ENCODE results near the gene DEXI. TPM values are rescaled to one million over a fixed set of nuclear protein-coding genes. Genes with fewer than 3 reads are reported as not detected.

The DEXI gene
- 40.2 and 41.2 TPM in 2 replicates for total RNA-seq

DNA sequence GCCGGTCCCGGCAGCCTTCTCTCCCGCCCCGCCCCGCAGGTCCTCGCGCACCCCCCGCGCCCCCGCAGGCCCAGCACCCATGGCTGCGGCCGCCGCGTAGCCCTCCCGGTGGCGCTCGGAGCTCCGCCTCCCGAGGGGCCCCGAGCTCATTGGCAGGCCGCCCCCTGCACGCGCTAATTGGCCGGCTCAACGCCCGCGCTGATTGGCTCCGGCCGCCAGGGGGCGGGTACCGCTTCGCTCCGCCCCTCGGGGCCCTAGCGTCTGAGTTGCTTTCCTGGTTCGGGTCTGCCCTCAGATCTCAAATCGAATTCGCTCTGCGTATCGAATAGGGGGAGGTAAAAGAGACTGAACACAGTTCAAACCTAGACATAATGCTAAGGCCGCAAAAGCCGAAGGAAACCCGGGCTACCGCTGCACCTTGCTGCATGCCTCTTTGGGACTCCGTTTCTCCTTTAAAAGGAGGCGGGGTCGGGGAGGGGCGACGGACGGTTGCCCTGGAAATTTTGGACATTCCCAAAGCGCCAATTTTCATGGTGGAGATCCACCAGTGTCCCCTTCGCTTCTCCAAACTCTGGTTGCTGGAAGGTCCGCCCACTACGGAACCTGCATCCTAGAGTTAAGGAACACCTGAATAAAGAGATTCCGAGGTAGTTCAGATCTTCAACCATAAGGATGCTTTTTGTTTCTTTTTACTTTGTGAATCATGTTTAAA lies at the start of gene DEXI:
TSS of gene DEXI (minus strand) at position 117 of the 712 bp plus-strand sequence. CDS start 463 bp downstream, outside the sequence.
- DNase-seq (ENCODE audit: low read depth), result peak; percentile 88
- no peak for TF ChIP-seq CTCF (IDR thresholded peaks at IDR 0.05; ENCODE audit: insufficient read depth, low read depth, low read length)
- peak within 1 kb of the TSS; percentile 76 for H3K4me3 ChIP-seq (ENCODE audit: low read depth, low read length)

GRCh38 chr16:10990378-10990777 lies 48.1 kb upstream of the DEXI start:
- no peak for DNase-seq (ENCODE audit: low read depth)
- no peak for TF ChIP-seq CTCF (IDR thresholded peaks at IDR 0.05; ENCODE audit: insufficient read depth, low read depth, low read length)

DNA sequence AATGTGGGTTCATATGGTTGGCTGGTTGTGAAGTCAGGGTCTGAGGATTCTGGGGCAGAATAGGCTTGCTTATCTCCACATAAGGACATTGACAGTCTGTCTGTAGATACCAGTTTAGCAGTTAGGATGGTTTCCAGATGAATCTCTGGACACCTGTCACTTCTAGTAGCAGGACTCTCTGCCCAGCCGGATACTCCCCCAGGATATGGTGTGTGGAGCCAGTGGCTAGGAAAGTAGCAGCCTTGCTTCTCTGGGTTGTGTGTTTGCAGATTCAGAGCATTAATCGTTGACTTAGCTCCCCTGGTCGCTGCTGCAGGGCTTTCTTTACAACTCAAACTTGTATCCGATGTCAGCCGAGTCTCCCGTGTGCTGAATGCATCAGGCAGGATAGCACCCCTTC lies 47.3 kb upstream of the DEXI start:
- no peak overlapping the region for H3K4me3 ChIP-seq (ENCODE audit: low read depth, low read length)
- DNase-seq (ENCODE audit: low read depth), result no peak
- no peak for TF ChIP-seq CTCF (IDR thresholded peaks at IDR 0.05; ENCODE audit: insufficient read depth, low read depth, low read length)

More at GRCh38 chr16:10990378-10990777, 48.1 kb upstream of the DEXI start:
- H3K4me3 ChIP-seq (ENCODE audit: low read depth, low read length), result no peak overlapping the region

GRCh38 chr16:10988879-10989278 lies 46.6 kb upstream of the DEXI start:
- H3K4me3 ChIP-seq (ENCODE audit: low read depth, low read length), result no peak overlapping the region
- TF ChIP-seq CTCF (IDR thresholded peaks at IDR 0.05; ENCODE audit: insufficient read depth, low read depth, low read length), result no peak
- DNase-seq (ENCODE audit: low read depth), result no peak

DNA sequence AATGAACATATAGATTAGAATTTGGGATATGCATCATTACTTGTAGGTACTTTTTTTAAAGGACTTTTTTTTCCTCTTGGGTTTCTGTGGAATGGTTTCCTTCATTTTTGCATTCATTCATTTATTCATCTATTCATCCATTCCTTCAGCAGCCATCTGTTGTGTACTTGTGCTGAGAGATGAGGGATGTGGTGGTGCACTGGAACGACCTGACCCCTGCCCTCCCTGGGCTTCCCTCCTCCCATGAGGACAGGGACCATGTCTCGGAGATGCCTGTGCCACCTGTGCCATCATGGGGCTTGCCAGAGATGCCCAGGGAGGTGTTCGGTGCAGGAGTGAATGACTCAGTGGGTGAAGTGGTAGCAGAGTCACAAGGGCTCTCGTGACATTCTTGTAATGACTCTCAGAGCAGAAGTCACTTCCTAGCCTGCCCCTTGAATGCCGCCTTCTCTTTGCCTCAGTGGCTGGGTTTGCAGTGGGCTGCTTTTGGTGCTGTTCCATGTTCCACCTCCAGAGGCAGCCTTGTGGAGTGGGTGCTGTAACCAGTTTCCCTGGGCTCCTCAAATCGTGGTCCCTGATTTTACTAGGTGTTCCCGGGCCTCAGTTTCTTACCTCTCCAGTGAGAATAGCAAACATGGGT lies 46.0 kb upstream of the DEXI start:
- DNase-seq (ENCODE audit: low read depth), result no peak
- H3K4me3 ChIP-seq (ENCODE audit: low read depth, low read length), result no peak overlapping the region
- peak; percentile 55 for TF ChIP-seq CTCF (IDR thresholded peaks at IDR 0.05; ENCODE audit: insufficient read depth, low read depth, low read length)

DNA sequence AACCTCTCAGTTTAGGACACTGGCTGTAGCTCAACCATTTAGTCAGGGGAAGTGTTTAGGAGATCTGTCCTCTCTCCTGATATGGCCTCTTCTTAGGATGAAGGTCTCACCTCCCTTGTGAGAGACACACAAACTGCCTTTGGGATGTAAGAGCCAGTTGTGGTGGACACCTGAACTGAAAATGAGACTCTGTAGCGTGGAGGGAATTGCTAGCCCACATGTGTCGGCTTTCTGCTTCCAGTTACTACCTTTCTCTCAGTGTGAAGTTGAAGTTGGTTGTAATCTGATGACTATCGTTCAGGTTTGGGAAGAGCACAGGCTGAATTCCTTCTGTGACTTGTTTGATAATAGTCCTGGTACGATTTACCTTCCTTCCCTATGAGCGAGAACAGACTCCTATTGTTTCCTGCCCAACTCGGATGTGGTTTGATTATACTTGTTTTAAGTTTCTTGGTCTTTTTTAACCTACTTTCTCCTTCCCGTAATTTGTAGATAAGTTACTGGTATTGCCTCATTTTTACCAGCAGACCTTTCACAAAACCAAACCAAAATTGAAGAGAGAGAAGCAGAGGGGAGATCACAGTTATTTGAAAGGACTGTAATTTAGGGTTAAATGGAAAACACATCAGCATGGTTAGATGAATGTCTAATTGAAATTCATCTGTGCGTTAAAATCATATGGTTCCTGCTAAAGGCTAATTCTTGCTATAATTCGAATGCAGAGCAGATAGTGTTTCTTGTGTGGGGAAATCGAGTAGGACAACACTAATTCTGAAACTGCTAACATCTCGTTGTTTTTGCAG lies 45.3 kb upstream of the DEXI start:
- TF ChIP-seq CTCF (IDR thresholded peaks at IDR 0.05; ENCODE audit: insufficient read depth, low read depth, low read length), result no peak
- DNase-seq (ENCODE audit: low read depth), result no peak
- H3K4me3 ChIP-seq (ENCODE audit: low read depth, low read length), result no peak overlapping the region
